H9 (cell line): ENCODE results near the gene FBLN1. TPM values are rescaled to one million over a fixed set of nuclear protein-coding genes. Genes with fewer than 3 reads are reported as not detected.

Source experiments
- DNase-seq: peaks from one replicate; pipeline ENCODE4 v3.0.0-alpha.2; 2017
- H2AFZ ChIP-seq: one replicate; pipeline ENCODE4 v1.6.1; 2013; ENCODE audit warnings: mild to moderate bottlenecking, low read length, control low read depth, moderate library complexity
- H2AK5ac ChIP-seq: 2 replicates; pipeline ENCODE4 v1.6.1; 2013; ENCODE audit warnings: low read length, control low read depth, mixed read lengths; ENCODE audit not compliant: insufficient read length
- H2BK120ac ChIP-seq: one replicate; pipeline ENCODE4 v1.6.1; 2013; ENCODE audit warnings: low read depth, mild to moderate bottlenecking, low read length, control low read depth, inconsistent platforms; ENCODE audit not compliant: poor library complexity, severe bottlenecking
- H2BK12ac ChIP-seq: 2 replicates; pipeline ENCODE4 v1.6.1; 2013; ENCODE audit warnings: low read length, control low read depth, mixed read lengths, low read depth; ENCODE audit not compliant: insufficient read length
- H2BK15ac ChIP-seq: 2 replicates; pipeline ENCODE4 v1.6.1; 2013; ENCODE audit warnings: low read depth, low read length, control low read depth
- H2BK20ac ChIP-seq: one replicate; pipeline ENCODE4 v1.6.1; 2013; ENCODE audit warnings: low read depth, mild to moderate bottlenecking, low read length, control low read depth, inconsistent platforms; ENCODE audit not compliant: poor library complexity, severe bottlenecking
- H2BK5ac ChIP-seq: 2 replicates; pipeline ENCODE4 v1.6.1; 2013; ENCODE audit warnings: low read length, control low read depth, mixed read lengths; ENCODE audit not compliant: insufficient read length
- H3K14ac ChIP-seq: 2 replicates; pipeline ENCODE4 v1.6.1; 2013; ENCODE audit warnings: low read length, control low read depth; ENCODE audit not compliant: insufficient read depth
- H3K18ac ChIP-seq: 2 replicates; pipeline ENCODE4 v1.6.1; 2013; ENCODE audit warnings: low read depth, mild to moderate bottlenecking, mixed read lengths, low read length, control low read depth; ENCODE audit not compliant: insufficient read length
- H3K23ac ChIP-seq: 2 replicates; pipeline ENCODE4 v1.6.1; 2013; ENCODE audit warnings: low read length, control low read depth, mixed read lengths, low read depth; ENCODE audit not compliant: insufficient read length
- H3K23me2 ChIP-seq: 2 replicates; pipeline ENCODE4 v1.6.1; 2013; ENCODE audit warnings: low read depth, mild to moderate bottlenecking, mixed read lengths, low read length, control low read depth; ENCODE audit not compliant: insufficient read length, poor library complexity, severe bottlenecking
- H3K27ac ChIP-seq: 2 replicates; pipeline ENCODE4 v1.5.1; 2013; ENCODE audit warnings: low read length, control low read depth, mixed read lengths, low read depth; ENCODE audit not compliant: insufficient read length
- H3K27me3 ChIP-seq: 2 replicates; pipeline ENCODE4 v1.6.1; 2013; ENCODE audit warnings: low read length, control low read depth, inconsistent platforms; ENCODE audit not compliant: insufficient read depth
- H3K4ac ChIP-seq: 2 replicates; pipeline ENCODE4 v1.6.1; 2013; ENCODE audit warnings: low read depth, mild to moderate bottlenecking, control low read depth, inconsistent platforms, low read length, moderate library complexity
- H3K4me1 ChIP-seq: 2 replicates; pipeline ENCODE4 v1.6.1; 2013; ENCODE audit warnings: low read length, control low read depth, inconsistent platforms; ENCODE audit not compliant: insufficient read depth
- H3K4me2 ChIP-seq: 2 replicates; pipeline ENCODE4 v1.6.1; 2013; ENCODE audit warnings: low read length, control low read depth, mixed read lengths; ENCODE audit not compliant: insufficient read length, insufficient read depth
- H3K56ac ChIP-seq: 2 replicates; pipeline ENCODE4 v1.6.1; 2013; ENCODE audit warnings: low read depth, mild to moderate bottlenecking, mixed read lengths, low read length, control low read depth; ENCODE audit not compliant: insufficient read length
- H3K79me1 ChIP-seq: 2 replicates; pipeline ENCODE4 v1.6.1; 2013; ENCODE audit warnings: low read depth, mild to moderate bottlenecking, moderate library complexity, low read length, control low read depth, inconsistent platforms; ENCODE audit not compliant: insufficient read depth, poor library complexity, severe bottlenecking
- H3K79me2 ChIP-seq: 2 replicates; pipeline ENCODE4 v1.6.1; 2013; ENCODE audit warnings: low read length, control low read depth, inconsistent platforms; ENCODE audit not compliant: insufficient read depth
- H3K9ac ChIP-seq: 2 replicates; pipeline ENCODE4 v1.6.1; 2013; ENCODE audit warnings: low read length, control low read depth, mixed read lengths; ENCODE audit not compliant: insufficient read length; ENCODE audit errors: extremely low read depth
- H3K9me3 ChIP-seq: one replicate; pipeline ENCODE4 v1.6.1; 2013; ENCODE audit warnings: low read depth, low read length, inconsistent platforms; ENCODE audit not compliant: control insufficient read depth
- H3T11ph ChIP-seq: one replicate; pipeline ENCODE4 v1.6.1; 2013; ENCODE audit warnings: mild to moderate bottlenecking, low read length, control low read depth, inconsistent platforms
- H4K20me1 ChIP-seq: one replicate; pipeline ENCODE4 v1.6.1; 2013; ENCODE audit not compliant: control insufficient read depth, insufficient read length, insufficient read depth
- H4K5ac ChIP-seq: 2 replicates; pipeline ENCODE4 v1.6.1; 2013; ENCODE audit warnings: low read depth, mild to moderate bottlenecking, mixed read lengths, low read length, control low read depth; ENCODE audit not compliant: insufficient read length
- H4K8ac ChIP-seq: replicated peaks from 2 replicates; pipeline ENCODE4 v1.6.1; 2013; ENCODE audit warnings: low read length, control low read depth, mixed read lengths, low read depth; ENCODE audit not compliant: insufficient read length
- H4K91ac ChIP-seq: 2 replicates; pipeline ENCODE4 v1.6.1; 2013; ENCODE audit warnings: low read depth, mild to moderate bottlenecking, moderate library complexity, mixed read lengths, low read length, control low read depth; ENCODE audit not compliant: insufficient read length
- H3K27ac Mint-ChIP-seq, 3 experiments: 2 replicates in 2 of 3; 3 replicates in 1 of 3; pipeline ENCODE4 v1.8.0; 2020 to 2021; ENCODE audit warnings: mixed read lengths in 3 of 3, mild to moderate bottlenecking in 1 of 3, moderate library complexity in 1 of 3
- H3K27me3 Mint-ChIP-seq: 2 replicates; pipeline ENCODE4 v1.8.0; 2021; ENCODE audit warnings: low read depth, mild to moderate bottlenecking, moderate library complexity, mixed read lengths
- H3K36me3 Mint-ChIP-seq, 3 experiments: 2 replicates in 2 of 3; 3 replicates in 1 of 3; pipeline ENCODE4 v1.8.0; 2020 to 2021; ENCODE audit warnings: low read depth in 3 of 3, mixed read lengths in 3 of 3; ENCODE audit not compliant: insufficient read depth in 1 of 3
- H3K4me1 Mint-ChIP-seq, 2 experiments: 2 replicates each; pipeline ENCODE4 v1.8.0; 2020; ENCODE audit warnings: mixed read lengths in 2 of 2
- H3K4me3 Mint-ChIP-seq, 2 experiments: 2 replicates in 1 of 2; 3 replicates in 1 of 2; pipeline ENCODE4 v1.8.0; 2020 to 2021; ENCODE audit warnings: mild to moderate bottlenecking in 2 of 2, mixed read lengths in 2 of 2, moderate library complexity in 1 of 2
- H3K9me3 Mint-ChIP-seq, 2 experiments: 2 replicates in 1 of 2; 3 replicates in 1 of 2; pipeline ENCODE4 v1.8.0; 2020; ENCODE audit warnings: mild to moderate bottlenecking in 2 of 2, mixed read lengths in 2 of 2, moderate library complexity in 1 of 2
- WGBS: extraction: QIAGEN DNeasy Blood & Tissue Kit; methylation state at CpG from one replicate; pipeline ENCODE4 v1.1.7; 2013; ENCODE audit warnings: missing lambda C conversion rate, low lambda C conversion rate, mixed read lengths; ENCODE audit not compliant: insufficient read length; ENCODE audit errors: extremely low coverage; 5-methylcytosine and 5-hydroxymethylcytosine counted together
- total RNA-seq: library from RNA; stranded (reverse); gene quantifications from 2 replicates; pipeline ENCODE4 v1.2.1, GENCODE V29; 2021
- TF ChIP-seq, protein P1 (sequence below): fragments of 200-600 bp; sonication (generic); conservative IDR thresholded peaks from 3 replicates; pipeline ENCODE4 v1.8.0; 2021; ENCODE audit warnings: antibody characterized with exemption, mild to moderate bottlenecking

FBLN1 gene
- total RNA-seq, 1 experiment from 2014 or later = 140 TPM

DNA sequence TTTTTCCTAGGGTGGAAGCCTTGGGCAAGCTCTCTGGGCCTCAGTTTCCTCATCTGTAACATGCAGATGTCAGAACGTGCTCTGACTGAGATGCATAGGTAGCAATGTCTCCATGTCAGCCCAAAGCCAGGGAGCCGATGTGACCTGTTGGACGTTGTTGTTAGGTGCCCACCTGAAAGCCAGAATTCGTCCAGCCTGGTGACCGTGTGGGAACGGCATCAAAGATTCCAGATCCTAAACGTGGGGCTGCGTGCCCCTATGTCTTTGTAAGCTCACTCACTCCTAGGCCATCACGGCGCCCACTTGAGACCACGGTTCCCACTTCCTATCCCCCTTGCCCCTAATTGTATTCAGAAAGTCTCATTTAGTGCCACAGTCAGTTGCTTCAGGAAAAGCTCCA lies 48.2 kb downstream of the FBLN1 start:
- Histone ChIP-seq H3K4me2 (no peak overlapping the region), H3K23me2 (no peaks in the 10 kb centered on the region), H3K27ac (no peak overlapping the region), H3K18ac (no peak overlapping the region), H2BK5ac (no peak overlapping the region), H4K91ac (no peak overlapping the region), H2BK12ac (no peak overlapping the region), H4K8ac (no peak overlapping the region), H3K4ac (no peak overlapping the region), H3K4me1 (no peaks in the 10 kb centered on the region), H2AFZ (no peak overlapping the region), H2BK15ac (no peak overlapping the region), H3K27me3 (no peaks in the 10 kb centered on the region), H2BK20ac (no peak overlapping the region), H3K23ac (no peak overlapping the region), H4K20me1 (no peaks in the 10 kb centered on the region), H3T11ph (no peak overlapping the region), H4K5ac (no peak overlapping the region), H2AK5ac (no peak overlapping the region), H3K79me2 (no peaks in the 10 kb centered on the region), H2BK120ac (no peak overlapping the region), H3K14ac (no peak overlapping the region), H3K56ac (no peak overlapping the region), H3K9ac (no peak overlapping the region), H3K9me3 (no peaks in the 10 kb centered on the region), H3K79me1 (no peaks in the 10 kb centered on the region)
- WGBS = no CpG with 5 or more reads among the region's 11 CpGs
- peak overlapping the region; percentile 32 to 46 (median 44); a peak in 4 of 7 replicates for H3K27ac Mint-ChIP-seq
- no peaks in the 10 kb centered on the region for H3K9me3 Mint-ChIP-seq
- peaks cover 6 to 24% of the 10 kb centered on the region in 2 experiments for H3K4me1 Mint-ChIP-seq
- peaks cover 40 to 66% (median 62%) of the 10 kb centered on the region in 3 experiments for H3K36me3 Mint-ChIP-seq
- TF ChIP-seq, protein P1, sequence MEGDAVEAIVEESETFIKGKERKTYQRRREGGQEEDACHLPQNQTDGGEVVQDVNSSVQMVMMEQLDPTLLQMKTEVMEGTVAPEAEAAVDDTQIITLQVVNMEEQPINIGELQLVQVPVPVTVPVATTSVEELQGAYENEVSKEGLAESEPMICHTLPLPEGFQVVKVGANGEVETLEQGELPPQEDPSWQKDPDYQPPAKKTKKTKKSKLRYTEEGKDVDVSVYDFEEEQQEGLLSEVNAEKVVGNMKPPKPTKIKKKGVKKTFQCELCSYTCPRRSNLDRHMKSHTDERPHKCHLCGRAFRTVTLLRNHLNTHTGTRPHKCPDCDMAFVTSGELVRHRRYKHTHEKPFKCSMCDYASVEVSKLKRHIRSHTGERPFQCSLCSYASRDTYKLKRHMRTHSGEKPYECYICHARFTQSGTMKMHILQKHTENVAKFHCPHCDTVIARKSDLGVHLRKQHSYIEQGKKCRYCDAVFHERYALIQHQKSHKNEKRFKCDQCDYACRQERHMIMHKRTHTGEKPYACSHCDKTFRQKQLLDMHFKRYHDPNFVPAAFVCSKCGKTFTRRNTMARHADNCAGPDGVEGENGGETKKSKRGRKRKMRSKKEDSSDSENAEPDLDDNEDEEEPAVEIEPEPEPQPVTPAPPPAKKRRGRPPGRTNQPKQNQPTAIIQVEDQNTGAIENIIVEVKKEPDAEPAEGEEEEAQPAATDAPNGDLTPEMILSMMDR = no peak
- no peak overlapping the region for H3K4me3 Mint-ChIP-seq
- no peak for DNase-seq
- no peaks in the 10 kb centered on the region; the same call in 1 of the 2 replicates for H3K27me3 Mint-ChIP-seq
